Lung (tissue), 12 donors: ENCODE measurements around the gene HEXIM1. TPM values are rescaled to one million over a fixed set of nuclear protein-coding genes. Genes with fewer than 3 reads are reported as not detected.

Experiments
- ATAC-seq: fragments of 200-7000 bp; cut with Tn5 transposase; one replicate; pipeline ENCODE4 v1.9.1; 2020; ENCODE audit warnings: moderate number of reproducible peaks; ENCODE audit not compliant: insufficient read depth, low FRiP score
- DNase-seq, 3 donors: peaks; one replicate each; pipeline ENCODE4 v3.0.0-alpha.2; 2013 to 2017
- H3K27ac ChIP-seq, 2 donors: one replicate each; pipeline ENCODE4 v1.5.1; 2013; ENCODE audit warnings: mild to moderate bottlenecking in 2 of 2, moderate library complexity in 2 of 2, control low read depth in 1 of 2, inconsistent platforms in 1 of 2, low read depth in 1 of 2, low read length in 1 of 2
- H3K27me3 ChIP-seq, 3 donors: one replicate each; pipeline ENCODE4 v1.5.1; 2013; ENCODE audit warnings: low read length in 2 of 3; ENCODE audit not compliant: control insufficient read depth in 3 of 3, insufficient read depth in 3 of 3
- H3K36me3 ChIP-seq, 4 donors: one replicate each; pipeline ENCODE4 v1.5.1; 2013; ENCODE audit warnings: low read length in 4 of 4, mild to moderate bottlenecking in 1 of 4, moderate library complexity in 1 of 4; ENCODE audit not compliant: control insufficient read depth in 4 of 4, insufficient read depth in 4 of 4
- H3K4me1 ChIP-seq, 5 donors: one replicate each; pipeline ENCODE4 v1.5.1; 2013; ENCODE audit warnings: low read length in 5 of 5, mild to moderate bottlenecking in 2 of 5, moderate library complexity in 1 of 5; ENCODE audit not compliant: control insufficient read depth in 5 of 5, insufficient read depth in 5 of 5
- H3K4me3 ChIP-seq: one replicate; pipeline ENCODE4 v1.5.1; 2013; ENCODE audit warnings: mild to moderate bottlenecking, control low read depth, moderate library complexity
- H3K9ac ChIP-seq, 2 donors: one replicate each; pipeline ENCODE4 v1.5.1; 2013; ENCODE audit warnings: low read length in 2 of 2, control low read depth in 1 of 2; ENCODE audit not compliant: insufficient read depth in 1 of 2
- H3K9me3 ChIP-seq, 4 donors: one replicate each; pipeline ENCODE4 v1.5.1; 2013; ENCODE audit warnings: low read length in 3 of 4, mild to moderate bottlenecking in 1 of 4, moderate library complexity in 1 of 4; ENCODE audit not compliant: control insufficient read depth in 4 of 4, insufficient read depth in 3 of 4
- CTCF ChIP-seq: IDR thresholded peaks from 2 replicates; pipeline ENCODE4 v1.5.1; 2012; ENCODE audit warnings: mild to moderate bottlenecking; ENCODE audit errors: control extremely low read depth, extremely low read depth
- WGBS, 2 donors: extraction: QIAGEN DNeasy Blood & Tissue Kit; methylation state at CpG; one replicate each; pipeline ENCODE4 v1.1.7; 2013; 5-methylcytosine and 5-hydroxymethylcytosine counted together
- polyA plus RNA-seq, 2 donors: library from polyadenylated mRNA; stranded (reverse); fragments of 200-250 nt; gene quantifications; one replicate each; pipeline ENCODE4 v1.2.1, GENCODE V29; 2013
- total RNA-seq, 2 donors: library from RNA; depleted of rRNA in 1 of 2; stranded (reverse); fragments of >200 nt in 1 of 2; gene quantifications; one replicate each; pipeline ENCODE4 v1.2.1, GENCODE V29; 2014 to 2021
- donor health status: control.
- donor health status: control.
- donor health status: Bipolar disorder and iron deficiency.
- donor health status: healthy.
- donor health status: DM: yes; HTN: yes; CAD: no.

Gene HEXIM1
- total and polyA plus RNA-seq, 4 donors, result 14.5 to 34.4 (median 22.0) TPM

- Histone ChIP-seq H3K27ac (peak overlapping the region in 1 of 2 donors; percentile 74), H3K4me3 (no peak overlapping the region), H3K4me1 (no peaks in the 10 kb centered on the region), H3K27me3 (no peaks in the 10 kb centered on the region), H3K9ac (no peak overlapping the region), H3K9me3 (no peaks in the 10 kb centered on the region), H3K36me3 (peaks cover 0 to 75% (median 43%) of the 10 kb centered on the region in 4 donors)
- TF ChIP-seq CTCF, result no peak
- DNase-seq (no peak), ATAC-seq (no peak)
- WGBS, 2 donors, result 93 to 94% methylated on average over 8 of the region's 8 CpGs
Measured at GRCh38 chr17:45104029-45104428, 44.2 kb upstream of the HEXIM1 start.

DNA sequence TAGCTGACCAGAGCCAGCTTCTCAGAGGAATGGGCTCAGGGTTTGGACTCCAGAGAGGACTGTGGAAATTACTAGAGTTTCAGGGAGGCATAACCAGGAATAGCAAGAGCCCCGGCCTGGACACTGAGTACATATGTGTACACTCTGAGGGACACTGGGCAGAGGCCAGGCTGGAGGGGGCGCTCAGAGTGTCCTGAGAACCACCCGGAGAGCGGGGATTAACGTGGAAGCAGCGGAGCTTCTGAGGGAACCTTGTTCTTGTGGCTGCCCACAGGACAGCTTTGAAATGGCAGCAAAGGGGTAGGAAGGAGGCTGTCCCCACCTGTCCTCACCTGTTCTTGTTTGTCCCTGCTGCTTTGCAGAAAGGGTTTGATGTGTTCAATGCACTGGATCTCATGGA is 43.8 kb upstream of the HEXIM1 start:
- H3K27me3 ChIP-seq, result no peaks in the 10 kb centered on the region
- H3K9me3 ChIP-seq, result no peaks in the 10 kb centered on the region
- peaks cover 0 to 75% (median 42%) of the 10 kb centered on the region in 4 donors for H3K36me3 ChIP-seq
- H3K27ac ChIP-seq, result peak overlapping the region in 1 of 2 donors; percentile 74
- DNase-seq (no peak), ATAC-seq (no peak)
- WGBS, 2 donors, result 91 to 96% methylated on average over 6 of the region's 6 CpGs
- peaks cover 0 to 2% (median 0%) of the 10 kb centered on the region in 5 donors for H3K4me1 ChIP-seq
- H3K4me3 ChIP-seq, result no peak overlapping the region
- no peak for TF ChIP-seq CTCF
- no peak overlapping the region for H3K9ac ChIP-seq

GRCh38 chr17:45104907-45105624 is 43.2 kb upstream of the HEXIM1 start:
- no peak overlapping the region for H3K4me3 ChIP-seq
- H3K36me3 ChIP-seq, result peaks cover 0 to 71% (median 37%) of the 10 kb centered on the region in 4 donors
- DNase-seq, result no peak
- H3K9ac ChIP-seq, result no peak overlapping the region
- no peak for TF ChIP-seq CTCF
- peaks cover 0 to 2% (median 0%) of the 10 kb centered on the region in 5 donors for H3K4me1 ChIP-seq
- whole genome bisulfite sequencing, 2 donors, result 84 to 86% methylated on average over 17 of the region's 17 CpGs
- no peaks in the 10 kb centered on the region for H3K27me3 ChIP-seq
- no peak for ATAC-seq
- no peaks in the 10 kb centered on the region for H3K9me3 ChIP-seq
- peak overlapping the region in 1 of 2 donors; percentile 9 for H3K27ac ChIP-seq

DNA sequence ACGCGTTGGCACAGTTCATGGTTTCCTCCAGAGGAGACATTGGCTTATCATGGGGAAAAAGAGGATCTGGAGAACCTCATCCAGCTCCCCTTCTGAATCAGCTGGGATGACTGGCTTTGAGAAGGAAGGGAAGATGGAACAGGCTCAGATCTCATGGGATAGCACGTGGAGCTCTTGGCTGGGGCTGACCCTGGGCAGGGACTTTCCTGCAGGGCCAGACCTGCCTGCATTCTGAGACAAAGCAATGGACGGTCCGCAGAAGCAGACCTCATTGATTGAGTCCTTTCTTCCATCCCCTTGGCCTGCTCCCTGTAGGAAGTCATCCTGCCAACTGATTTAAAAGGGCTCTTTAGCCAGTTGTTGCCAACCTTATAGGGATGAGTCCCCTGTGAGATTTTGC is 42.2 kb upstream of the HEXIM1 start:
- Histone ChIP-seq H3K4me1 (peaks cover 0 to 2% (median 0%) of the 10 kb centered on the region in 5 donors), H3K9ac (no peak overlapping the region), H3K27me3 (no peaks in the 10 kb centered on the region), H3K9me3 (no peaks in the 10 kb centered on the region), H3K36me3 (peaks cover 0 to 70% (median 37%) of the 10 kb centered on the region in 4 donors), H3K4me3 (no peak overlapping the region), H3K27ac (no peak overlapping the region)
- 90 to 92% methylated on average over 5 of the region's 5 CpGs for WGBS, 2 donors
- ATAC-seq (no peak), DNase-seq (no peak)
- TF ChIP-seq CTCF, result no peak
